Measurements from ENCODE around the gene CCDC85A. TPM values are rescaled to one million over a fixed set of nuclear protein-coding genes. Genes with fewer than 3 reads are reported as not detected.

Gene CCDC85A
- total RNA-seq, 2 experiments from 2014 or later = not detected

DNA sequence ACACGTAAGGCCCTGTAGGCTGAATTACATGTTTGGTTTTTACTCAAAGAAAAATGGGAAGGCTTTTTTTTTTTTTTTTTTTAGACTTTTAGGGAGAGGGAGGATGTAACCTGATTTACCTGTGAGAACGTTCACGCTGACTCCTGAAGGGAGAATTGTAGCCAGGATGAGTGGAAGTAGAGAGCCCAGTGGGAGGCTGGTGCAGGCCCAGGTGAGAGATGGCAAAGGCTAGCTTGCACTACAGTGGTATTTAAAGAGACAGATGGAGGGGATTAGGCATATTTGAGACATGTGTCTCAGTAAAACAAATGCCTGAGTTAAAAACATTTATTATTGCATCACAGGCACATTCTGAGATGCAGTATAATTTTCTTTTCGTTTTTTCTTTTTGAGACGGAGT, 107.9 kb downstream of the CCDC85A start:
- Mint-ChIP-seq H3K27me3 (peaks cover 4% of the 10 kb centered on the region), H3K36me3 (no peaks in the 10 kb centered on the region), H3K27ac (no peak overlapping the region), H3K4me3 (no peak overlapping the region), H3K9me3 (peaks cover 1% of the 10 kb centered on the region), H3K4me1 (no peaks in the 10 kb centered on the region)
- DNase-seq = no peak

- H3K9me3 Mint-ChIP-seq = no peaks in the 10 kb centered on the region
- DNase-seq = no peak
- no peaks in the 10 kb centered on the region for H3K36me3 Mint-ChIP-seq
- no peaks in the 10 kb centered on the region for H3K4me1 Mint-ChIP-seq
- H3K27ac Mint-ChIP-seq = no peak overlapping the region
- peaks cover 4% of the 10 kb centered on the region for H3K27me3 Mint-ChIP-seq
- no peak overlapping the region for H3K4me3 Mint-ChIP-seq
Observed at GRCh38 chr2:56292951-56293350, 109.2 kb downstream of the CCDC85A start.

GRCh38 chr2:56295666-56296065, 111.9 kb downstream of the CCDC85A start:
- DNase-seq = no peak
- Mint-ChIP-seq H3K27me3 (peaks cover 4% of the 10 kb centered on the region), H3K4me3 (no peak overlapping the region), H3K27ac (no peak overlapping the region), H3K36me3 (no peaks in the 10 kb centered on the region), H3K9me3 (no peaks in the 10 kb centered on the region), H3K4me1 (no peaks in the 10 kb centered on the region)

GRCh38 chr2:56297671-56298070, 113.9 kb downstream of the CCDC85A start:
- Mint-ChIP-seq H3K27me3 (peaks cover 4% of the 10 kb centered on the region), H3K9me3 (no peaks in the 10 kb centered on the region), H3K36me3 (no peaks in the 10 kb centered on the region), H3K4me1 (no peaks in the 10 kb centered on the region), H3K4me3 (no peak overlapping the region), H3K27ac (no peak overlapping the region)
- no peak for DNase-seq

DNA sequence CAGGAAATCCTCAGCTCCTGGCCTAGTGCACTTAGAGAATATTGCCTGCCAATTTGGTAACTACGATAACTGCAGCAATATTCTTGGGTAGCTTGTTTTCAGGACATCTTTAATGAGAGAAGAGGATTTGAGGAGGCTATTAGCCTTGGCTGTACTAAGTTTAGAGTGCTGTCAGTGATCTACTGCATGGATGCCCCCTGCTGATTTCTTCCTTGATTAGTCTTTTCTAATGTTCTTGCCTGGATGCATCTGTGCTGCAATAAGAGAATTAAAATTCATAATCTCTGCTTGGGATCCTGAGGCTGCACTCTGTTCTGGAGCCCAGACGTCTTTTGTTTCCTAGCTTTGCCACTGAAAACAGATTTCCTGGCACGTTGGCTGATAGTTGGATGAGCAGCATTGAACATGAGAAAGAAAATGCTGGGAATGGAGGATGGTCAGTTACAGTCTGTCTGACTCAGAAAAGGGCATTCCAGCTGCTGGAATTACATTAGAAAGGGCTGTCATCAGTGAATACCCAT, 115.4 kb downstream of the CCDC85A start:
- Mint-ChIP-seq H3K9me3 (no peaks in the 10 kb centered on the region), H3K4me3 (no peak overlapping the region), H3K36me3 (no peaks in the 10 kb centered on the region), H3K27me3 (no peaks in the 10 kb centered on the region), H3K4me1 (no peaks in the 10 kb centered on the region), H3K27ac (no peak overlapping the region)
- no peak for DNase-seq

DNA sequence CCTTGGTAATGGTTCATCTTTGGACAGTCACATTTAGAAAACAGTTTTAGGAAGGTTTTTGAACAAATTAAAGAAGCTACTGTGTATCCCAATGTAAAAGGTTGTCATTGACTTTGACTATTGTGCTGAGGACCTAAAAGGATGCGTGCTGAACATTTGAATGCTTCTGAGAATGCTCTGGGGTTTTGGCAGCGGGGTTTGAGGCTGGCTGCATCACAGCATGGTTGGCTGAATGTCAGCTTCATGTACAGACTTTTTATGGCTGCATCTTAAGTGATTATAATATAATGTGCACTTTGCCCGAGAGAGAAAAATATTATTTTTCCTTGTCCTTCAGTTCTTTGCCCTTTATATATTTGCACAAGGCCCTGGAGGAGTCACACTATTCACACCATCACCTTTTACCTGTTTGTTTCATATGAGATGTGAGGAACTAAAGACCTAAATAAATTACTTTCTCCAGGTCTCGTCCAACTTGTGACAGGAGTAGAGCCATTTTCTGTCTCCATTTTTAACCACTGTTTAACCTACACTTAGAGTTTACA, 125.9 kb downstream of the CCDC85A start:
- DNase-seq = no peak
- no peaks in the 10 kb centered on the region for H3K36me3 Mint-ChIP-seq
- H3K9me3 Mint-ChIP-seq = peaks cover 2% of the 10 kb centered on the region
- H3K27me3 Mint-ChIP-seq = no peaks in the 10 kb centered on the region
- no peak overlapping the region for H3K4me3 Mint-ChIP-seq
- H3K27ac Mint-ChIP-seq = no peak overlapping the region
- H3K4me1 Mint-ChIP-seq = no peaks in the 10 kb centered on the region

DNA sequence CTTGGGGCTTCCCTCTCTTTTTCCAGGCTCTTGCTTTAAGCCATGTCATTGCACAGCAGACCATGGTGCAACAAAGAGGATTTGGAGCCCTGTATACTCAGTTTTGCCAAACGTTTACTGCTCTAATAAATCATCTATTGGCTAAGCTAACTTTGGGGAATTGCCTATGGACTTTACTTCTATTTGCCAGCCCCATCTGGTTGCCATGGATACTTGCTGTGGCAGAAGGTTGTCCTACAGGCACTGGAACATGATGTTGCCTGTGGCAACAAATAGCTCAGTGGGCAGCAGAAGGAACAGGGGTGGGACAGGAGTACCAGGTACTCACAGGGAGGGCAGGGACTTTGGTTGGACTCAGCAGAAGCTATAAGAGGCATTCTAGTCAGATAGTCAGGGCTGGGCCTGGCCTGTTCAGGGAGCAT, 129.7 kb downstream of the CCDC85A start:
- Mint-ChIP-seq H3K9me3 (peaks cover 2% of the 10 kb centered on the region), H3K4me1 (no peaks in the 10 kb centered on the region), H3K36me3 (no peaks in the 10 kb centered on the region), H3K4me3 (no peak overlapping the region), H3K27ac (no peak overlapping the region), H3K27me3 (no peaks in the 10 kb centered on the region)
- DNase-seq = no peak

DNA sequence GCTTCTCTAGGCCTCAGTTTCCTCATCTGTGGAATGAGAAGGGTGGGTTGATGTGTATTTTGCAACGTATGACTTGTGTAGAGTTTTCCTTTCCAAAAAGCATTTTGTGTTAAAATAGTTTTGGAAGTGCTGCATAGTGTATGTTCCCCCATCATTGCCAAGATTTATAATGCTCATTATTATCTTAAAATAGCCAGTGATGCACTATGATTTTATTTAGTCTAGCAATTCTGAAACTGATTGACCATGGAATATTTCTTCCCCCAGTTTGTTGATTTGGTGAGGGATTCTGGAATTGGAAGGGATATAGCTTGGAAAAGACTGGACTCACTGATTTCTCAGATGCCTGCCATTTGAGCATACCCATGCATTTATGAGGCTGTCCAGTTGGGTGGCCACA, 130.6 kb downstream of the CCDC85A start:
- Mint-ChIP-seq H3K27me3 (no peaks in the 10 kb centered on the region), H3K4me3 (no peak overlapping the region), H3K4me1 (no peaks in the 10 kb centered on the region), H3K27ac (no peak overlapping the region), H3K9me3 (no peaks in the 10 kb centered on the region), H3K36me3 (no peaks in the 10 kb centered on the region)
- no peak for DNase-seq

- Mint-ChIP-seq H3K27ac (no peak overlapping the region), H3K36me3 (no peaks in the 10 kb centered on the region), H3K4me3 (no peak overlapping the region), H3K9me3 (no peaks in the 10 kb centered on the region), H3K4me1 (no peaks in the 10 kb centered on the region), H3K27me3 (no peaks in the 10 kb centered on the region)
- DNase-seq = no peak
Observed at GRCh38 chr2:56314796-56315195, 131.0 kb downstream of the CCDC85A start.

DNA sequence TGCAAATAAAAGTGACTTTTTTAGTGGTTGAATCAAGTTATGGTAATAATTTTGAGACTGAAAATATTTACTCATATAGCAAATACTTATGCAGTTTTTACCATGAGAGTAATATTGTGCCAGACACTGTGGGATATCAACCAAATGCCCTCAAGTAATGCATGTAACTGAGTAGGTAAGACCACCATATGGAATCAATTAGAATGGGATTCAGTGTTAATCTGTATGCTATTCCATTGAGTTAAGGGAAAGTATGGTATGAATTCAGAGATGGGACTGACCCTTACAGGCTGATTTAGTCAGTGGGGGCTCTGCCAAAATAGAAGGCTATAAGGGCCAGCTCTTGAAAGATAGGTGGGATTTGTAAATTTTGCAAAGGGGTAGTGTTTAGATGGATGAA, 131.6 kb downstream of the CCDC85A start:
- DNase-seq = no peak
- no peak overlapping the region for H3K27ac Mint-ChIP-seq
- no peaks in the 10 kb centered on the region for H3K4me1 Mint-ChIP-seq
- no peak overlapping the region for H3K4me3 Mint-ChIP-seq
- H3K9me3 Mint-ChIP-seq = no peaks in the 10 kb centered on the region
- H3K36me3 Mint-ChIP-seq = no peaks in the 10 kb centered on the region
- no peaks in the 10 kb centered on the region for H3K27me3 Mint-ChIP-seq

DNA sequence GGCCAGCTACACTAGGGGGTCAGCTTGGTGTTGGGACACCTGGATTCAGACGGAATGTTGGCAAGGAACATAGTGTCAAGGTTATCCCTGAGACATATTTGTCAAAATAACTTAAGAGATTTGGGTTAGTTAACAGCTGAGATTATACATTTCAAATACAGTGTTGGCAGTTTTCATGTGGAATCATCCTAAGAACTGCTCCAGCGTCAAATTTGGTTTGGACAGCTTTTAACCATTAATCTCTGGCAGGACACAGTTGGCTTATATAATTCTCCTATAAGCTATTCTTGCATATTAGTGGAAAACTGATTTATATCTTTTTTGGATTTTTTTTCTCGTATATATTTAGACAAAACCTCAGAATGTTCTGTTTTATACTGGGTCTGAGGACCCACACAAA, 132.2 kb downstream of the CCDC85A start:
- no peaks in the 10 kb centered on the region for H3K27me3 Mint-ChIP-seq
- no peaks in the 10 kb centered on the region for H3K4me1 Mint-ChIP-seq
- no peak overlapping the region for H3K27ac Mint-ChIP-seq
- H3K36me3 Mint-ChIP-seq = no peaks in the 10 kb centered on the region
- no peak overlapping the region for H3K4me3 Mint-ChIP-seq
- no peaks in the 10 kb centered on the region for H3K9me3 Mint-ChIP-seq
- no peak for DNase-seq

- no peak overlapping the region for H3K27ac Mint-ChIP-seq
- no peaks in the 10 kb centered on the region for H3K4me1 Mint-ChIP-seq
- H3K27me3 Mint-ChIP-seq = no peaks in the 10 kb centered on the region
- no peak overlapping the region for H3K4me3 Mint-ChIP-seq
- DNase-seq = no peak
- peaks cover 4% of the 10 kb centered on the region for H3K9me3 Mint-ChIP-seq
- H3K36me3 Mint-ChIP-seq = no peaks in the 10 kb centered on the region
Observed at GRCh38 chr2:56318147-56318546, 134.4 kb downstream of the CCDC85A start.

DNA sequence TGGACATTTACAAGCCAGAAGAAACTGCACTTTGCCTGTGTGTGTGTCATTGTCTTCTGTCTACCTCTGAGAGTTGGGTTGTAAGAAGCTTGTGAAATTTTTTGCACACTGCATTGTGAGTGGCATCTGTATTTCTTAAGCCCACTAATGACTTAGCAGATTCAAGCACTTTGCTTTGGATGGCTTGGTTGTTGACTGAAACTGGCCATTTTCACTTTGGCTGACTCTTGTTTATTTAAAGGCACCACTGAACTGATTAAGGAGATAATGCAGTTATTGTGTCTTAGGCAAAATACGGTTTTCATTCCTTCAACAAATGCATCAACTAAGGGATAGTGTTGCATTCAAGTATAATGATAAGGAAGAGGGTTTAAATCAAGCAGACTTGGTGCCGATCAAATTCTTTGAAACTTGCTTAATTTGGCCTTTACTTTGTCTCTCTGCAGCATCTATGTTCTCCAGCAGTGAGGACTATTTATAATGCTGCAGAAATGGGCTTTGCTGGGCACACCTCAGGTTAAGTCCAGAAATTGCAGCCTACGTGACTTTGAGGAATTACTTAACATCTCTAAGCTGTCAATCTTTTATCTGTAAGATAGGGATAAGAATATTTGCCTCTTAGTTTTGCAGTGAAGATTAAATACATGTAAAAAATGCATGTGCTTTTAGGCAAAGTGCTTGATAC, 142.0 kb downstream of the CCDC85A start:
- DNase-seq = no peak
- H3K27me3 Mint-ChIP-seq = no peaks in the 10 kb centered on the region
- no peak overlapping the region for H3K27ac Mint-ChIP-seq
- H3K4me3 Mint-ChIP-seq = no peak overlapping the region
- no peaks in the 10 kb centered on the region for H3K36me3 Mint-ChIP-seq
- peaks cover 4% of the 10 kb centered on the region for H3K9me3 Mint-ChIP-seq
- H3K4me1 Mint-ChIP-seq = no peaks in the 10 kb centered on the region

DNA sequence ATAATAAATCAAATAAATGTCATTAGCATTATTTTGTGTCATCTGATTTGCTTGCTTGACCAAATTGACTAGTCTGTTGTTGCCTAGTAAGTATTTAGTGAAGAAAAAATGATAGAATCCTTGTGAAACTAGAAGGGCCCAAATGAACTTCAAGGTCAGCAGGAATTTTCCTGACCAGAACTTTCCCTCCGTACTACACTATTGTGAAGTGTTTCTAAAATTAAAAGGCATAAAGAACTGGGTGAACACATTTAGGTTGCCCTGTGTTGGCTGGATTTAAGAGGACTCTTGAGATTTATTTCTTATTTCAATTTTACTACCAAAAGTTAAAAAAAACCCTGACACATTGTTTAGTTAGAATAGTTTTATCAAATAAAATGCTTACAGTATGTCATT, 142.6 kb downstream of the CCDC85A start:
- Mint-ChIP-seq H3K4me3 (no peak overlapping the region), H3K9me3 (peaks cover under 1% of the 10 kb centered on the region), H3K36me3 (no peaks in the 10 kb centered on the region), H3K4me1 (no peaks in the 10 kb centered on the region), H3K27ac (no peak overlapping the region), H3K27me3 (no peaks in the 10 kb centered on the region)
- DNase-seq = no peak

- no peak for DNase-seq
- H3K36me3 Mint-ChIP-seq = no peaks in the 10 kb centered on the region
- H3K27me3 Mint-ChIP-seq = no peaks in the 10 kb centered on the region
- H3K9me3 Mint-ChIP-seq = no peaks in the 10 kb centered on the region
- no peak overlapping the region for H3K4me3 Mint-ChIP-seq
- H3K27ac Mint-ChIP-seq = no peak overlapping the region
- H3K4me1 Mint-ChIP-seq = no peaks in the 10 kb centered on the region
Observed at GRCh38 chr2:56331810-56332209, 148.0 kb downstream of the CCDC85A start.

DNA sequence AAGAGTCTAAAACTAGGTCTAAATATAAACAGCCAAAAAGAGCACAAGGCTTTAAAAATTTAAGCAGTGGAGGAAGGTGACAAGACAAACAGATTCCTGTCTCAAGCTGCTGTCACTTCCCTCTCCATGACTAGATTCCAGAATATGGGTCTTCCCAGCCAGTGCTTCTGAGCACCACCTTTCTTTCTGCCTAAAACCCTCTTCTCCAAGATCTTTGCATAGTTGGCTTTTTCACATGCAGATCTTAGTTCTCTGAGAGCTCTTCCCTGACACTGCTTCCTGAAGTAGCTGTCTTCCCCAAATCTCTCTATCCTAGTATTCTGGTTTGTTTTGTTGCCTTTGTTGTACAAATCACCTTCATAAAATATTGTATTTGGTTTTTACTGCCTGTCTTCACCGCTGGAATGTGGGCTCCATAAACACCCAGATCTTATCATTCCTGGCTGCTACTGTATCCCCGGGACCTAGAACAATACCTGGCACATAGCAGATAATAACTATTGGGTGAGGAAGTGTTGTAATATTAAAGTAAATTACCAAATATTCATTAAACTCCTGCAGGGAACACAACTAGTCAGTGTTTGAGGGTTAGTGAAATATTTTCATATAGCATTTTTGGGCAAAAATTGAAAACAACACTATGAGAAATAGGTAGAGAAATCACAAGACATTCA, 150.2 kb downstream of the CCDC85A start:
- no peaks in the 10 kb centered on the region for H3K27me3 Mint-ChIP-seq
- H3K9me3 Mint-ChIP-seq = no peaks in the 10 kb centered on the region
- no peak overlapping the region for H3K27ac Mint-ChIP-seq
- no peak overlapping the region for H3K4me3 Mint-ChIP-seq
- no peak for DNase-seq
- no peaks in the 10 kb centered on the region for H3K36me3 Mint-ChIP-seq
- H3K4me1 Mint-ChIP-seq = no peaks in the 10 kb centered on the region

Data from activated naive CD8-positive, alpha-beta T cell treated with anti-CD3 and anti-CD28 coated beads for 36 hours (primary cell).